Measurements from ENCODE around the gene SLC17A2.

DNA sequence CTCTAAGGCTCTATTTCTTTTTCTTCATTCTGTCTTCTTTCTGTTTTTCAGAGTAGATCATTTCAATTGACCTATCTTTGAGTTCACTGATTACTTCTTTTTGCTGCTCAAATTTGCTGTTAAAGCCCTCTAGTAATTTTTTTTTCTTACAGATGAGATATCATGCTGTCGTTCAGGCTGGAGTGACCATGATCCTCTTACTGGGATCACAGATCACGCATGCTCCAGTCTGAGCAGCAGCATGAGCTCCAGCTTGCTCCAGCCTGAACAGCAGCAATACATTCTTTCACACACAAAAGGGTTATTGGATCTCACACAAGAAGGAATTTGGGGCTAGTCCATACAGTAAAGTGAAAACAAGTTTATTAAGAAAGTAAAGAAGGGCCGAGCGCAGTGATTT is 19.8 kb upstream of the SLC17A2 start:
- TF ChIP-seq GATA2 (IDR thresholded peaks at IDR 0.05; ENCODE audit: low read depth, low read length) = no peak
- no peak for TF ChIP-seq GATA3 (IDR thresholded peaks at IDR 0.05; ENCODE audit: low read depth, low read length)

All from SH-SY5Y (cell line).